NT2/D1 (cell line): Measurements from ENCODE around the gene ZNF689.
"Not testable (repeated sequence)": the region's sequence is repeated elsewhere in the genome, so short reads cannot be mapped to it uniquely, and the experiment has no call there.

Source experiments
- DNase-seq: peaks from one replicate; pipeline ENCODE4 v3.0.0-alpha.2; 2011; ENCODE audit warnings: low read depth, low spot score
- H3K27me3 ChIP-seq: 2 replicates; pipeline ENCODE4 v1.6.0; 2011; ENCODE audit warnings: mild to moderate bottlenecking; ENCODE audit not compliant: insufficient read length, insufficient read depth
- H3K36me3 ChIP-seq: 2 replicates; pipeline ENCODE4 v1.6.1; 2011; ENCODE audit warnings: mild to moderate bottlenecking, low read length, mixed read lengths; ENCODE audit not compliant: insufficient read depth, insufficient read length
- H3K4me1 ChIP-seq: 2 replicates; pipeline ENCODE4 v1.5.1; 2011; ENCODE audit not compliant: insufficient read depth, insufficient read length
- H3K4me3 ChIP-seq: 2 replicates; pipeline ENCODE4 v1.5.1; 2011; ENCODE audit warnings: low read depth; ENCODE audit not compliant: insufficient read length
- H3K9ac ChIP-seq: 2 replicates; pipeline ENCODE4 v1.6.0; 2011; ENCODE audit warnings: low read depth; ENCODE audit not compliant: insufficient read length
- H3K9me3 ChIP-seq: 2 replicates; pipeline ENCODE4 v1.5.1; 2011; ENCODE audit warnings: mild to moderate bottlenecking, low read length; ENCODE audit not compliant: insufficient read depth
- SUZ12 ChIP-seq: IDR thresholded peaks from 2 replicates; pipeline ENCODE4 v1.6.1; 2011; ENCODE audit not compliant: insufficient read length, insufficient read depth; ENCODE audit errors: extremely low read depth
- YY1 ChIP-seq: IDR thresholded peaks from 2 replicates; pipeline ENCODE4 v1.6.1; 2011; ENCODE audit not compliant: insufficient read length, insufficient read depth
- ZNF274 ChIP-seq: IDR thresholded peaks from 2 replicates; pipeline ENCODE4 v1.6.1; 2011; ENCODE audit warnings: mild to moderate bottlenecking, low read depth, low read length

ZNF689 gene

GRCh38 chr16:30603945-30604315 is 6.3 kb downstream of the ZNF689 start:
- no peak for DNase-seq
- H3K4me1 ChIP-seq = peaks cover 1% of the 10 kb centered on the region
- no peaks in the 10 kb centered on the region for H3K9me3 ChIP-seq
- H3K9ac ChIP-seq = no peak overlapping the region
- H3K27me3 ChIP-seq = no peaks in the 10 kb centered on the region
- TF ChIP-seq YY1 (no peak), ZNF274 (no peak), SUZ12 (no peak)
- peaks cover 54% of the 10 kb centered on the region for H3K36me3 ChIP-seq
- no peak overlapping the region for H3K4me3 ChIP-seq

- Histone ChIP-seq H3K27me3 (no peaks in the 10 kb centered on the region), H3K36me3 (peaks cover 45% of the 10 kb centered on the region), H3K4me3 (no peak overlapping the region), H3K9ac (no peak overlapping the region), H3K4me1 (no peaks in the 10 kb centered on the region), H3K9me3 (no peaks in the 10 kb centered on the region)
- no peak for DNase-seq
- TF ChIP-seq SUZ12 (no peak), YY1 (no peak), ZNF274 (no peak)
Observed at GRCh38 chr16:30602616-30603277, 7.4 kb downstream of the ZNF689 start.

- no peaks in the 10 kb centered on the region for H3K27me3 ChIP-seq
- no peak for DNase-seq
- TF ChIP-seq ZNF274 (no peak), SUZ12 (no peak), YY1 (no peak)
Observed at GRCh38 chr16:30601966-30602365, 8.2 kb downstream of the ZNF689 start.

DNA sequence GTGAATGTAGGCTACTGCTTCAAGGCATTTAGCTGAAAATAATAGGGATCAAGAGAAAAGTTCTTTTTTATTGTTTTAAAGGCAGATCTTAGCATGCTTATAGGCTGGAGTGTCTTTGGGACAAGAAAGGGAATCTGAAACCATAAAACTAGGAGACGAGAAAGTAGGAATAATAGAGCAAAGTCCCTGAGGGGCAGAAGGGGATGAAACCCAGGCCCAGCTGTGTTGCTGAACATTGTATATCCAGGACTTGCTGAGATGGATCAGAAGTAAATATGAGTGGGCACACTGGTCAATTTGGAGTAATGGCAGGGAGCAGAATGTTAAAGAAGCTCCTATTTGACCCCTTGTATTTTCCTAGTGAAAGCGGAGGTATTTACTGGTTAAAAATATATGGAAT is 9.3 kb downstream of the ZNF689 start:
- H3K9ac ChIP-seq = no peak overlapping the region
- no peaks in the 10 kb centered on the region for H3K4me1 ChIP-seq
- peaks cover 30% of the 10 kb centered on the region for H3K36me3 ChIP-seq
- no peak overlapping the region for H3K4me3 ChIP-seq
- no peak for TF ChIP-seq ZNF274
- no peak for TF ChIP-seq SUZ12
- no peak for TF ChIP-seq YY1
- no peaks in the 10 kb centered on the region for H3K27me3 ChIP-seq
- DNase-seq = no peak
- H3K9me3 ChIP-seq = no peaks in the 10 kb centered on the region

More at GRCh38 chr16:30601966-30602365, 8.2 kb downstream of the ZNF689 start:
- no peaks in the 10 kb centered on the region for H3K4me1 ChIP-seq
- H3K4me3 ChIP-seq = no peak overlapping the region
- H3K9ac ChIP-seq = no peak overlapping the region
- peaks cover 39% of the 10 kb centered on the region for H3K36me3 ChIP-seq
- H3K9me3 ChIP-seq = no peaks in the 10 kb centered on the region

- peaks cover 25% of the 10 kb centered on the region for H3K36me3 ChIP-seq
- DNase-seq = no peak
- no peak overlapping the region for H3K4me3 ChIP-seq
- no peaks in the 10 kb centered on the region for H3K4me1 ChIP-seq
- H3K27me3 ChIP-seq = no peaks in the 10 kb centered on the region
- TF ChIP-seq ZNF274 (no peak), YY1 (no peak), SUZ12 (no peak)
- H3K9ac ChIP-seq = no peak overlapping the region
- no peaks in the 10 kb centered on the region for H3K9me3 ChIP-seq
Observed at GRCh38 chr16:30600215-30600614, 10.0 kb downstream of the ZNF689 start.

DNA sequence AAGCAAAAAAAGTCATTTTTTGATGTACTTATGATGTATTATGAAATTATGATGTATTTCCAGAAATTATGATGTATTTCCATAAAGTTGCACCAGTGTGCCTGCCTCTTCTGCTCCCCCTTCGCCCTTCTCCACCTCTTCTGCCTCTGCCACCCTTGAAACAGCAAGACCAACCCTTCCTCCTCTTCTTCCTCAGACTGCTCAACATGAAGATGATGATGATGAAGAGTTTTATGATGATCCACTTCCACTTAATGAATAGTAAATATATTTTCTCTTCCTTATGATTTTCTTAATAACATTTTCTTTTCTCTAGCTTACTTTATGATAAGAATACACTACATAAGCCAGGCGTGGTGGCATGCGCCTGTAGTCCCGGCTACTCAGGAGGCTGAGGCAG is 17.3 kb downstream of the ZNF689 start:
- Histone ChIP-seq H3K4me3 (no peak overlapping the region), H3K27me3 (no peaks in the 10 kb centered on the region), H3K36me3 (peaks cover 28% of the 10 kb centered on the region), H3K9ac (no peak overlapping the region), H3K9me3 (peaks cover 6% of the 10 kb centered on the region; the same call in 1 of the 2 replicates), H3K4me1 (no peaks in the 10 kb centered on the region)
- TF ChIP-seq YY1 (no peak), ZNF274 (no peak), SUZ12 (no peak)
- DNase-seq = no peak

DNA sequence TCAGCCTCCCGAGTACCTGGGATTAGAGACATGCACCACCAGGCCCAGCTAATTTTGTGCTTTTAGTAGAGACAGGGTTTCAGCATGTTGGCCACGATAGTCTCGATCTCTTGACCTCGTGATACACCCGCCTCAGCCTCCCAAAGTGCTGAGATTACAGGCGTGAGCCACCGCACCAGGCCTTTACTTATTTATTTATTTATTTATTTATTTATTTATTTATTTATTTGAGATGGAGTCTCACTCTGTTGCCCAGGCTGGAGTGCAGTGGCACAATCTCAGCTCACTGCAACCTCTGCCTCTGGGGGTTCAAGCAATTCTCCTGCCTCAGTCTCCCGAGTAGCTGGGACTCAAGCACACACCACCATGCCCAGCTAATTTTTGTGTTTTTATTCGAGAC is 19.3 kb downstream of the ZNF689 start:
- not testable (repeated sequence) for H3K4me1 ChIP-seq, H3K4me3 ChIP-seq, H3K9me3 ChIP-seq, H3K9ac ChIP-seq, DNase-seq, H3K27me3 ChIP-seq
- peaks cover 40% of the 10 kb centered on the region for H3K36me3 ChIP-seq

DNA sequence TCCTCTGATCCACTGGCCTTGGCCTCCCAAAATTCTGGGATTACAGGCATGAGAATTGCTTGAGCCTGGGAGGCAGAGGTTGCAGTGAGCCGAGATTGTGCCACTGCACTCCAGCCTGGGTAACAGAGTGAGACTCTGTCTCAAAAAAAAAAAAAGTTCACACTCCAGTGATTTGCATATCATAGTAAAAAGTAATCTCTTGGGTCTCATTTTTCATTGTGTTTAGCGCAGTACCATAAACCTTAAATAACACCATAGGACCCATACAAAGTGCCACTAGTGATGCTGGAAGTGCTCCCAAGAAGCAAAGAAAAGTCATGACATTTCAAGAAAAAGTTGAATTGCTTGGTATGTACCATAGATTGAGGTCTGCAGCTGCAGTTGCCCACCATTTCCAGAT is 20.6 kb downstream of the ZNF689 start:
- H3K4me3 ChIP-seq, H3K27me3 ChIP-seq, H3K9me3 ChIP-seq, H3K4me1 ChIP-seq, H3K9ac ChIP-seq, DNase-seq: not testable (repeated sequence)
- H3K36me3 ChIP-seq = peaks cover 38% of the 10 kb centered on the region
